IMR-90 (cell line): ENCODE measurements around the gene CMPK2. TPM values are rescaled to one million over a fixed set of nuclear protein-coding genes. Genes with fewer than 3 reads are reported as not detected.

Experiments used
- ATAC-seq: fragments of 200-7000 bp; cut with Tn5 transposase; 2 replicates; pipeline ENCODE4 v1.9.1; 2020; ENCODE audit warnings: low read depth, mild to moderate bottlenecking, moderate library complexity
- BruUV-seq: library from RNA; stranded (reverse); fragments of 400-500 nt; replicated peaks from 2 replicates; lab custom pipeline; 2021; lab: Mats Ljungman, UMichigan
- CTCF ChIA-PET: fragments of 300-600 bp; formaldehyde crosslinking; extraction: SDS; loops from one replicate; lab custom pipeline; 2021; ENCODE audit warnings: antibody characterized with exemption; lab: Yijun Ruan, JAX
- POLR2A ChIA-PET: fragments of 300-600 bp; sonication (Branson Sonifier 250); formaldehyde crosslinking; loops from one replicate; lab custom pipeline; 2022; ENCODE audit warnings: antibody characterized with exemption; ENCODE audit not compliant: unreplicated experiment; lab: Charles Lee
- DNase-seq: peaks from one replicate; pipeline ENCODE4 v3.0.0; 2013
- H2AFZ ChIP-seq: replicated peaks from 2 replicates; pipeline ENCODE3; 2013; ENCODE audit warnings: low read length, mild to moderate bottlenecking; ENCODE audit not compliant: poor library complexity
- H2AK5ac ChIP-seq: 2 replicates; pipeline ENCODE4 v1.6.1; 2013; ENCODE audit warnings: low read depth, low read length, inconsistent platforms
- H2AK9ac ChIP-seq: replicated peaks from 2 replicates; pipeline ENCODE3; 2013; ENCODE audit warnings: mild to moderate bottlenecking, low read depth, low read length, moderate library complexity; ENCODE audit not compliant: poor library complexity
- H2BK120ac ChIP-seq: 2 replicates; pipeline ENCODE4 v1.6.1; 2013; ENCODE audit warnings: low read depth, low read length, inconsistent platforms
- H2BK15ac ChIP-seq: 3 replicates; pipeline ENCODE4 v1.6.1; 2013; ENCODE audit warnings: low read depth, low read length, inconsistent platforms
- H2BK20ac ChIP-seq: 2 replicates; pipeline ENCODE4 v1.6.1; 2013; ENCODE audit warnings: low read depth, mild to moderate bottlenecking, inconsistent platforms, low read length, moderate library complexity
- H2BK5ac ChIP-seq: 2 replicates; pipeline ENCODE4 v1.6.1; 2013; ENCODE audit warnings: mild to moderate bottlenecking, low read depth, low read length, inconsistent platforms; ENCODE audit not compliant: poor library complexity, severe bottlenecking
- H3K14ac ChIP-seq: replicated peaks from 2 replicates; pipeline ENCODE4 v1.6.1; 2013; ENCODE audit warnings: low read depth, low read length, inconsistent platforms
- H3K18ac ChIP-seq: 2 replicates; pipeline ENCODE4 v1.6.1; 2013; ENCODE audit warnings: low read depth, low read length, control low read depth
- H3K23ac ChIP-seq: 2 replicates; pipeline ENCODE4 v1.6.1; 2013; ENCODE audit warnings: low read depth, low read length, inconsistent platforms
- H3K27ac ChIP-seq: 2 replicates; pipeline ENCODE4 v1.5.1; 2013; ENCODE audit warnings: mild to moderate bottlenecking, control low read depth, low read length; ENCODE audit not compliant: insufficient read depth
- H3K27me3 ChIP-seq: 2 replicates; pipeline ENCODE4 v1.6.1; 2013; ENCODE audit warnings: low read length; ENCODE audit not compliant: control insufficient read depth, insufficient read depth
- H3K36me3 ChIP-seq: 2 replicates; pipeline ENCODE4 v1.6.1; 2013; ENCODE audit warnings: low read length, mixed read lengths; ENCODE audit not compliant: control insufficient read depth, insufficient read depth
- H3K4ac ChIP-seq: 2 replicates; pipeline ENCODE4 v1.6.1; 2013; ENCODE audit warnings: low read depth, low read length, inconsistent platforms
- H3K4me1 ChIP-seq: 2 replicates; pipeline ENCODE4 v1.6.1; 2013; ENCODE audit warnings: low read length, mixed read lengths; ENCODE audit not compliant: control insufficient read depth, insufficient read depth
- H3K4me2 ChIP-seq: 2 replicates; pipeline ENCODE4 v1.6.1; 2013; ENCODE audit warnings: low read depth, mild to moderate bottlenecking, control low read depth, low read length, moderate library complexity
- H3K4me3 ChIP-seq: 2 replicates; pipeline ENCODE4 v1.5.1; 2013; ENCODE audit warnings: low read depth, mild to moderate bottlenecking, control low read depth, low read length, moderate library complexity; ENCODE audit not compliant: insufficient read depth
- H3K56ac ChIP-seq: 2 replicates; pipeline ENCODE4 v1.6.1; 2013; ENCODE audit warnings: low read length, inconsistent platforms; ENCODE audit not compliant: insufficient read depth; ENCODE audit errors: extremely low read depth
- H3K79me1 ChIP-seq, 2 experiments: 2 replicates each; pipeline ENCODE4 v1.6.1; 2013; ENCODE audit warnings: low read length in 2 of 2, inconsistent platforms in 1 of 2, low read depth in 1 of 2
- H3K9ac ChIP-seq: 2 replicates; pipeline ENCODE4 v1.6.1; 2013; ENCODE audit warnings: low read depth, low read length, control low read depth
- H3K9me1 ChIP-seq: 2 replicates; pipeline ENCODE4 v1.6.1; 2013; ENCODE audit warnings: low read length, inconsistent platforms; ENCODE audit not compliant: insufficient read depth
- H3K9me3 ChIP-seq: 2 replicates; pipeline ENCODE4 v1.6.1; 2013; ENCODE audit warnings: low read length; ENCODE audit not compliant: control insufficient read depth, insufficient read depth
- H4K20me1 ChIP-seq: 2 replicates; pipeline ENCODE4 v1.6.1; 2013; ENCODE audit warnings: low read length, inconsistent platforms; ENCODE audit not compliant: insufficient read depth
- H4K5ac ChIP-seq: 2 replicates; pipeline ENCODE4 v1.6.1; 2013; ENCODE audit warnings: mild to moderate bottlenecking, low read depth, low read length, control low read depth
- H4K8ac ChIP-seq, 2 experiments: 2 replicates each; pipeline ENCODE4 v1.6.1; 2013; ENCODE audit warnings: low read depth in 2 of 2, low read length in 2 of 2, control low read depth in 1 of 2, inconsistent platforms in 1 of 2
- H4K91ac ChIP-seq: 2 replicates; pipeline ENCODE4 v1.6.1; 2013; ENCODE audit warnings: low read depth, low read length, inconsistent platforms; ENCODE audit not compliant: insufficient read depth
- CHD1 ChIP-seq: IDR thresholded peaks from 2 replicates; pipeline ENCODE4 v1.6.1; 2012; ENCODE audit warnings: low read depth, low read length, improper control_type of control experiment
- FOS ChIP-seq: fragments of 150-350 bp; IDR thresholded peaks from 2 replicates; pipeline ENCODE4 v1.6.1; 2016; ENCODE audit warnings: low read depth, low read length
- MAFK ChIP-seq: IDR thresholded peaks from 2 replicates; pipeline ENCODE4 v1.6.1; 2012; ENCODE audit warnings: low read depth, low read length, improper control_type of control experiment
- MAZ ChIP-seq: IDR thresholded peaks from 2 replicates; pipeline ENCODE4 v1.6.1; 2012; ENCODE audit warnings: low read depth, mild to moderate bottlenecking, low read length, improper control_type of control experiment, moderate library complexity, borderline replicate concordance
- MXI1 ChIP-seq: IDR thresholded peaks from 2 replicates; pipeline ENCODE4 v1.6.1; 2012; ENCODE audit warnings: low read depth, mild to moderate bottlenecking, low read length, moderate library complexity, borderline replicate concordance
- NFE2L2 ChIP-seq: fragments of 150-350 bp; IDR thresholded peaks from 2 replicates; pipeline ENCODE4 v1.6.1; 2016; ENCODE audit warnings: low read depth, mild to moderate bottlenecking, low read length
- POLR2A ChIP-seq: IDR thresholded peaks from 2 replicates; pipeline ENCODE4 v1.6.1; 2012; ENCODE audit warnings: mild to moderate bottlenecking, low read depth, low read length
- RAD21 ChIP-seq: IDR thresholded peaks from 2 replicates; pipeline ENCODE4 v1.6.1; 2012; ENCODE audit warnings: low read length, improper control_type of control experiment
- RCOR1 ChIP-seq: IDR thresholded peaks from 2 replicates; pipeline ENCODE4 v1.6.1; 2012; ENCODE audit warnings: mild to moderate bottlenecking, low read length, improper control_type of control experiment; ENCODE audit not compliant: insufficient replicate concordance
- RFX5 ChIP-seq: IDR thresholded peaks from 2 replicates; pipeline ENCODE4 v1.8.0; 2012; ENCODE audit warnings: low read depth, mild to moderate bottlenecking, low read length, moderate library complexity
- SMC3 ChIP-seq: fragments of 150-350 bp; IDR thresholded peaks from 2 replicates; pipeline ENCODE4 v1.6.1; 2016; ENCODE audit warnings: low read depth, mild to moderate bottlenecking, antibody characterized with exemption, low read length, moderate library complexity
- WGBS, 2 experiments: methylation state at CpG; one replicate each; pipeline versions ENCODE4 v1.1.5 to v1.1.7; 2013; ENCODE audit warnings: missing lambda C conversion rate in 2 of 2; ENCODE audit not compliant: insufficient read length in 1 of 2; ENCODE audit errors: extremely low coverage in 2 of 2; 5-methylcytosine and 5-hydroxymethylcytosine counted together
- dilution Hi-C: fragments of 300-500 bp; cut with HindIII; formaldehyde crosslinking; loops from one replicate; pipeline ENCODE4 v1.14.3; 2018; ENCODE audit warnings: low sequenced_read_pairs; ENCODE audit not compliant: unreplicated experiment
- in situ Hi-C: fragments of 300-500 bp; cut with MboI; formaldehyde crosslinking; loops from 3 replicates; pipeline ENCODE4 v1.14.3; 2019; ENCODE audit warnings: low sequenced_read_pairs, inconsistent platforms, mixed read lengths
- intact Hi-C: fragments of 100-400 bp; cut with micrococcal nuclease; formaldehyde crosslinking; loops from 2 replicates; pipeline ENCODE4 v1.10.0; 2022
- polyA plus RNA-seq, 3 experiments: library from polyadenylated mRNA; depleted of rRNA; stranded (reverse); fragments of >200 nt; gene quantifications; 2 replicates each; pipeline ENCODE4 v1.2.3, GENCODE V29; 2012; ENCODE audit warnings: low replicate concordance in 1 of 3
- total RNA-seq: library from RNA; depleted of rRNA; stranded (reverse); fragments of >200 nt; gene quantifications from 2 replicates; pipeline ENCODE4 v1.2.3, GENCODE V29; 2012
- TF ChIP-seq, protein P1 (sequence below): fragments of 150-350 bp; IDR thresholded peaks from 2 replicates; pipeline ENCODE4 v1.6.1; 2017; ENCODE audit warnings: mild to moderate bottlenecking, antibody characterized with exemption, low read length, low read depth
- TF ChIP-seq, protein P2 (sequence below): fragments of 150-350 bp; IDR thresholded peaks from 2 replicates; pipeline ENCODE4 v1.6.1; 2016; ENCODE audit warnings: low read depth, mild to moderate bottlenecking, low read length, moderate library complexity, borderline replicate concordance

CMPK2 gene
- total and polyA plus RNA-seq, 2 of the 4 experiments (the other 2 are of a cell fraction) = 0.03 to 0.18 TPM

DNA sequence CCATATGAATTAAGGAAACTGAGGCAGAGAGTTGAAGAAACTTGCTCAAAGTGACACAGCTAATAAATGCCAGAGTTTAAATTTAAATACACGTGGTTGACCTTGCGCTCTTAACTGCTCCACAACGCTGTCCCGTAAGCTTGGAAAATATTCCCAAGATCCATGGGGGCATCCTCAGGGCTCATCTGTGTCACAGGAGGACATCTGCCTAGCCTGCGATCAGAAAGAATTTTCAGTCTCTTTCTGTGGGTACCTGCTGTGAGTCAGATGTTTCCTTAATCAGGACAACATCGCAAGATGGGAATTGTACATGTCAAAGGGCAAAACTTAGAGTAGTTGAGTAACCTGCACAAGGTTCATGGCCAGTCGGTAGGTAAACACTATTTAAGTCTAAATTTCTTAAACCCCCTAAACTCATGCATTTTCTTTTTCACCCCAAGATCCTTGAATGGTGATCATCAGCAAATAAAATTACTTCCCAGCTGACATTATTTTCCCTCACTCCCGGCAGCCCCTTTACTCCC is 1.4 kb downstream of the CMPK2 start:
- WGBS, 2 experiments = 81% methylated on average over 6 of the region's 8 CpGs; no CpG with 5 or more reads in 1 of the 2 experiments
- no peak overlapping the region for H3K23ac ChIP-seq
- H4K20me1 ChIP-seq = no peaks in the 10 kb centered on the region
- no peak overlapping the region for H4K5ac ChIP-seq
- H3K27me3 ChIP-seq = peaks cover 12% of the 10 kb centered on the region
- H2BK5ac ChIP-seq = no peak overlapping the region
- H3K14ac ChIP-seq = no peak overlapping the region
- dilution Hi-C loops (no loop called here), in situ Hi-C loops (no loop called here), intact Hi-C loops (no loop called here)
- no peak overlapping the region for H2BK15ac ChIP-seq
- H3K9me1 ChIP-seq = no peaks in the 10 kb centered on the region
- no peak overlapping the region for H3K4ac ChIP-seq
- no peak overlapping the region for H2AK9ac ChIP-seq
- no peak overlapping the region for H3K56ac ChIP-seq
- POLR2A ChIA-PET = no interaction called here
- TF ChIP-seq FOS (no peak), SMC3 (no peak), RFX5 (no peak), NFE2L2 (no peak), POLR2A (no peak), MAZ (no peak), RAD21 (no peak), MXI1 (no peak), CHD1 (no peak), MAFK (no peak), RCOR1 (no peak)
- TF ChIP-seq, protein P1, sequence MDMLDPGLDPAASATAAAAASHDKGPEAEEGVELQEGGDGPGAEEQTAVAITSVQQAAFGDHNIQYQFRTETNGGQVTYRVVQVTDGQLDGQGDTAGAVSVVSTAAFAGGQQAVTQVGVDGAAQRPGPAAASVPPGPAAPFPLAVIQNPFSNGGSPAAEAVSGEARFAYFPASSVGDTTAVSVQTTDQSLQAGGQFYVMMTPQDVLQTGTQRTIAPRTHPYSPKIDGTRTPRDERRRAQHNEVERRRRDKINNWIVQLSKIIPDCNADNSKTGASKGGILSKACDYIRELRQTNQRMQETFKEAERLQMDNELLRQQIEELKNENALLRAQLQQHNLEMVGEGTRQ = no peak
- TF ChIP-seq, protein P2, sequence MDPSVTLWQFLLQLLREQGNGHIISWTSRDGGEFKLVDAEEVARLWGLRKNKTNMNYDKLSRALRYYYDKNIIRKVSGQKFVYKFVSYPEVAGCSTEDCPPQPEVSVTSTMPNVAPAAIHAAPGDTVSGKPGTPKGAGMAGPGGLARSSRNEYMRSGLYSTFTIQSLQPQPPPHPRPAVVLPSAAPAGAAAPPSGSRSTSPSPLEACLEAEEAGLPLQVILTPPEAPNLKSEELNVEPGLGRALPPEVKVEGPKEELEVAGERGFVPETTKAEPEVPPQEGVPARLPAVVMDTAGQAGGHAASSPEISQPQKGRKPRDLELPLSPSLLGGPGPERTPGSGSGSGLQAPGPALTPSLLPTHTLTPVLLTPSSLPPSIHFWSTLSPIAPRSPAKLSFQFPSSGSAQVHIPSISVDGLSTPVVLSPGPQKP = no peak
- no peaks in the 10 kb centered on the region for H3K79me1 ChIP-seq
- H3K27ac ChIP-seq = no peak overlapping the region
- no peak overlapping the region for H2BK120ac ChIP-seq
- CTCF ChIA-PET = no interaction called here
- no peaks in the 10 kb centered on the region for H3K9me3 ChIP-seq
- H3K9ac ChIP-seq = no peak overlapping the region
- DNase-seq (no peak), ATAC-seq (no peak)
- no peak overlapping the region for H3K18ac ChIP-seq
- BruUV-seq = no TSS peak
- no peak overlapping the region for H2AFZ ChIP-seq
- no peak overlapping the region for H4K8ac ChIP-seq
- H2AK5ac ChIP-seq = no peak overlapping the region
- no peak overlapping the region for H3K4me2 ChIP-seq
- no peak overlapping the region for H3K4me3 ChIP-seq
- no peak overlapping the region for H4K91ac ChIP-seq
- peaks cover 2% of the 10 kb centered on the region; the same call in 1 of the 2 replicates for H3K4me1 ChIP-seq
- no peaks in the 10 kb centered on the region for H3K36me3 ChIP-seq
- no peak overlapping the region for H2BK20ac ChIP-seq
